ENCODE results near the gene CUEDC2.

Gene CUEDC2

DNA sequence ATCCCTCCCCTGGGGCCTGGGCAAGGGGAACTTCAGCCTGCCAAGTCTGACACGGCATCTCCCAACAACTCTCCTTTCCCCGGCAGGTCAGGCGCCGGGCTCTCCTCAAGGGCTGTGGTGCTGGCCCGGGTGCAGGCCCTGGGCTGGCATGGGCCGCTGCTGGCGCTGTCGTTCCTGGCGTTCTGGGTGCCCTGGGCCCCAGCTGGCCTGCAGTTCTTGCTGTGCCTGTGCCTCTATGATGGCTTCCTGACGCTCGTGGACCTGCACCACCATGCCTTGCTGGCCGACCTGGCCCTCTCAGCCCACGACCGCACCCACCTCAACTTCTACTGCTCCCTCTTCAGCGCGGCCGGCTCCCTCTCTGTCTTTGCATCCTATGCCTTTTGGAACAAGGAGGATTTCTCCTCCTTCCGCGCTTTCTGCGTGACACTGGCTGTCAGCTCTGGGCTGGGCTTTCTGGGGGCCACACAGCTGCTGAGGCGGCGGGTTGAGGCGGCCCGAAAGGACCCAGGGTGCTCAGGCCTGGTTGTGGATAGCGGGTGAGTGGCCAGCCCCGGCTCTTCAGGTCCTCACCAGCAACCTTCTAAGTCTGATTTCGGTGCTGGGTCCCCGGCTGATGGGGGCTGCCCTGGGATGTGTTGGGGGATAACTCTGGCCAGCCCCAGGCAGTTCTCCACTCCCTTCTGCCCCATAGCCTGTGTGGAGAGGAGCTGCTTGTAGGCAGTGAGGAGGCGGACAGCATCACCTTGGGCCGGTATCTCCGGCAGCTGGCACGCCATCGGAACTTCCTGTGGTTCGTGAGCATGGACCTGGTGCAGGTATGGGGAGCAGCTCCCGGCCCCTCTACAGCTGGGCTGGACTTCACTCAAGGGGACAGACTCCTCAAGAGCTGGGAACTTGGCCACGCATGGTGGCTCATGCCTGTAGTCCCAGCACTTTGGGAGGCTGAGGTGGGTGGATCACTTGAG, 38.5 kb upstream of the CUEDC2 start:
- TF ChIP-seq, protein P1, sequence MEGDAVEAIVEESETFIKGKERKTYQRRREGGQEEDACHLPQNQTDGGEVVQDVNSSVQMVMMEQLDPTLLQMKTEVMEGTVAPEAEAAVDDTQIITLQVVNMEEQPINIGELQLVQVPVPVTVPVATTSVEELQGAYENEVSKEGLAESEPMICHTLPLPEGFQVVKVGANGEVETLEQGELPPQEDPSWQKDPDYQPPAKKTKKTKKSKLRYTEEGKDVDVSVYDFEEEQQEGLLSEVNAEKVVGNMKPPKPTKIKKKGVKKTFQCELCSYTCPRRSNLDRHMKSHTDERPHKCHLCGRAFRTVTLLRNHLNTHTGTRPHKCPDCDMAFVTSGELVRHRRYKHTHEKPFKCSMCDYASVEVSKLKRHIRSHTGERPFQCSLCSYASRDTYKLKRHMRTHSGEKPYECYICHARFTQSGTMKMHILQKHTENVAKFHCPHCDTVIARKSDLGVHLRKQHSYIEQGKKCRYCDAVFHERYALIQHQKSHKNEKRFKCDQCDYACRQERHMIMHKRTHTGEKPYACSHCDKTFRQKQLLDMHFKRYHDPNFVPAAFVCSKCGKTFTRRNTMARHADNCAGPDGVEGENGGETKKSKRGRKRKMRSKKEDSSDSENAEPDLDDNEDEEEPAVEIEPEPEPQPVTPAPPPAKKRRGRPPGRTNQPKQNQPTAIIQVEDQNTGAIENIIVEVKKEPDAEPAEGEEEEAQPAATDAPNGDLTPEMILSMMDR (IDR thresholded peaks at IDR 0.05; ENCODE audit: low read length, missing control alignments) = no peak
- no peak overlapping the region for H3K4me3 ChIP-seq (replicated peaks; ENCODE audit: low read depth, low read length)
- no peak for DNase-seq (ENCODE audit: low read depth)

DNA sequence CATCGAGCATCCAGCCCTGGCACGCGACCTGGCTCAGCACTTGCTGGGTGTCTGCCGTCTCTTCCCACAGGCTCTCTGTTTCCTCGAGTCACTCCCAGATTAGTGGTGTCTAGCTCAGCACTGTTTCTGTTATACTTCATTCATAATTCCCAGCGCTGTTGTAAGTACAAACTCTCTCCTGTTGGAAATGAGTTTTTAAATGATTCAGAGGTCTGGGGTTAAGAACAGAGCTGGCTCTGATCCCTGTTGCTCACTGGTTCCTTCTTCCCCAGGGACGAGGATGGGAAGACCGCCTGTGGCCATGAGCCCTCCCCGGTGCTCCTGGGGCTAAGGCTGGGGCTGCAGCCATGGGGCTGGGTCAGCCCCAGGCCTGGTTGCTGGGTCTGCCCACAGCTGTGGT, 36.3 kb upstream of the CUEDC2 start:
- TF ChIP-seq, protein P1 (IDR thresholded peaks at IDR 0.05; ENCODE audit: low read length, missing control alignments) = no peak
- no peak for DNase-seq (ENCODE audit: low read depth)

GRCh38 chr10:102467971-102468438, 35.6 kb upstream of the CUEDC2 start:
- no peak overlapping the region for H3K4me3 ChIP-seq (replicated peaks; ENCODE audit: low read depth, low read length)
- TF ChIP-seq, protein P1 (IDR thresholded peaks at IDR 0.05; ENCODE audit: low read length, missing control alignments) = no peak
- no peak for DNase-seq (ENCODE audit: low read depth)

More for the DNA sequence above, 36.3 kb upstream of the CUEDC2 start:
- H3K4me3 ChIP-seq (replicated peaks; ENCODE audit: low read depth, low read length) = no peak overlapping the region

DNA sequence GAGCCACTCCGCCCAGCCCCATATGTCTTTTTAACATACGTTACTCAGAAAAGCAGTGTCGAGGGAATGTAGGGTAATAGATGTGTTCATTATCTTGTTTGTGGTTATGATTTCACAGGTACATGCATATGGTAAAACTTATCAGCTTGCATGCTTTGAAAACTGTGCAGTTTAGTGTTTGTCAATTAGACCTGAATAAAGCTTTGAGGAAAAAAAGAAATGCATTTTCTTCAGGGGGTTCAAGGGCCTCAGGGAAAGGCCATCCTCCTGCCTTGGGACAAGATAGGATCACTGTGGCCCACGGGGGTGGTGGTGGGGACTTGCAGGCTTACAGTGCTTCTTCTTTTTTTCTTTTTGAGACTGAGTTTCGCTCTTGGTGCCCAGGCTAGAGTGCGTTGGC, 34.9 kb upstream of the CUEDC2 start:
- no peak overlapping the region for H3K4me3 ChIP-seq (replicated peaks; ENCODE audit: low read depth, low read length)
- no peak for DNase-seq (ENCODE audit: low read depth)
- TF ChIP-seq, protein P1 (IDR thresholded peaks at IDR 0.05; ENCODE audit: low read length, missing control alignments) = no peak

DNA sequence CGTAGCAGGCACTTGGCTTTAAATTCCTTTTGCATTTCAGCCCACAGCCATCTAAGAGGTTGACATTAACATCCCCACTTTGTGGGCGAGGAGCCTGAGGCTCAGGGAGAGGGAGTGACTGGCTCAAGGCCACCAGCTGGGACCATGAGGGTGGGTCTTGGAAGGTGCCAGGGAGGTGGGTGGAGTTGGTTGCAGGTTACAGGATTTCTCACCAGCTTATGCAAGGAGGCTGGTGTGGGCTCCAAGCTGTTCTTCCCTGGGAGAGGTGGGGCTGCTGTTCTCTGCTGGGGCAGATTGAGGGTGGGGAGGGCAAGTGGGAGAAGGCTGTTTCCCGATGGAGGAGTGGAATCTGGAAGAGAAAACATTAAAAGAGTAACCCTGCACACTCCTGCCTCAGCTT, 33.1 kb upstream of the CUEDC2 start:
- TF ChIP-seq, protein P1 (IDR thresholded peaks at IDR 0.05; ENCODE audit: low read length, missing control alignments) = no peak
- H3K4me3 ChIP-seq (replicated peaks; ENCODE audit: low read depth, low read length) = no peak overlapping the region
- no peak for DNase-seq (ENCODE audit: low read depth)

- TF ChIP-seq, protein P1 (IDR thresholded peaks at IDR 0.05; ENCODE audit: low read length, missing control alignments) = no peak
- DNase-seq (ENCODE audit: low read depth) = no peak
- H3K4me3 ChIP-seq (replicated peaks; ENCODE audit: low read depth, low read length) = no peak overlapping the region
These were observed 31.6 kb upstream of the CUEDC2 start for GRCh38 chr10:102463983-102464382.

Data from fibroblast of pulmonary artery (primary cell).